Stimulated activated CD4-positive, alpha-beta T cell treated with anti-CD3 and anti-CD28 coated beads, Interleukin-12 subunit alpha, Interleukin-12 subunit beta, amount 100 ng/mL, for 24 hours (primary cell): Measurements from ENCODE around the gene TRIM42.

Experiments
- DNase-seq, 2 experiments: peaks; one replicate each; pipeline ENCODE4 v3.0.0-alpha.2; 2020; ENCODE audit warnings: low read depth in 2 of 2

The TRIM42 gene

GRCh38 chr3:140710711-140711389, 33.0 kb downstream of the TRIM42 start:
- no peak for DNase-seq

GRCh38 chr3:140711390-140712035, 33.6 kb downstream of the TRIM42 start:
- DNase-seq, result no peak

DNA sequence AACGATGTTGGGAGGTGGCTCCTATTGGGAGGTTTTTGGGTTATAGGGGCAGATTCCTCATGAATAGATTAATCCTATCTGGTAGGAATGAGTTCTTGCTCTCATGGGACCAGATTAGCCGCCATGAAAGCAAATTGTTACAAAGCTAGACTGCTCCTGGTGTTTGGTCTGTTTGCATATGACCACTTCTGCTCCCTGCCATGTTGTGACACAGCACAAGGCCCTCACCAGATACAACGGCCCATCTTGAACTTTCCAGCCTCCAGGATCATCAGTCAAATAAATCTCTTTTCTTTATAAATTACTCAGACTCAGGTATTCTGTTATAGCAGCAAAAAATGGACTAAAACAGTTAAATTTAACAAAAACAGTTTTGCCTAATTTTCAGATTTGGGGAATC, 34.4 kb downstream of the TRIM42 start:
- no peak for DNase-seq

DNA sequence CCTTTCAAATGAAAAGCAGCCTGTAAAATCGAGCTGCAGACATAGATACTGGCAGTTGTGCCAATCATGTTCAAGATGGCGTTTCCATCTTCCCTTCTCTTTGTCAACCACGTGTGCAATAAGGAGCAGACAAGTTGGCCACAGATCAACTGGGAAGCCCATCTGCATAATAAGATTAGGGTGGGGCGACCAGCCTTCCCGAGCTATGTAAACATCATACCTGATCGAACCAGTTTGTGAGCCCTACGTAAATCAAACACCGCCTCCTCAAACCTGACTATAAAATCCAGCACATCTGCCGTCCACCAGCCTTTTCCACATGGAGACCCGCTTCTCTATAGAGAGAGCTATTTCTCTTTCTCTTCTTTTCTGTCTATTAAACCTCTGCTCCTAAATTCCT, 37.2 kb downstream of the TRIM42 start:
- no peak for DNase-seq

DNA sequence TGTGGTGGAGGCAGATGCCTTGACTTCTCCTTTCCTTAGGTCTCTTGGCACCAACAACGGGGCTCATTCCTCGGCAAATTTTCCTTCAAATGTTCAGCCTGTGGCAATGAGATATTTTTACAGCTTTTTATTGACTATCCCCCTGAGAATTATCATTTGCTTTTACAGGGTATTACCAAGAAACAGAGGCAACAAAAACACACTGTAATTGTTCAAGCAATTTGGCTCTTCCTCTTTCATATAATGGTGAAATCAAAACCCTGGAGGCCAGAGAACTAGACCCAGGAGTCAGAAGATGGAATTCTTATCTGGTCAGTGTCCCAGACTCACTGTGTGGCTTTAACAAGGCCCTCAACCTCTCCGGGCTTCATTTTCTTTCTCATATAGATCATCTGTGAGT, 40.1 kb downstream of the TRIM42 start:
- DNase-seq, result no peak

DNA sequence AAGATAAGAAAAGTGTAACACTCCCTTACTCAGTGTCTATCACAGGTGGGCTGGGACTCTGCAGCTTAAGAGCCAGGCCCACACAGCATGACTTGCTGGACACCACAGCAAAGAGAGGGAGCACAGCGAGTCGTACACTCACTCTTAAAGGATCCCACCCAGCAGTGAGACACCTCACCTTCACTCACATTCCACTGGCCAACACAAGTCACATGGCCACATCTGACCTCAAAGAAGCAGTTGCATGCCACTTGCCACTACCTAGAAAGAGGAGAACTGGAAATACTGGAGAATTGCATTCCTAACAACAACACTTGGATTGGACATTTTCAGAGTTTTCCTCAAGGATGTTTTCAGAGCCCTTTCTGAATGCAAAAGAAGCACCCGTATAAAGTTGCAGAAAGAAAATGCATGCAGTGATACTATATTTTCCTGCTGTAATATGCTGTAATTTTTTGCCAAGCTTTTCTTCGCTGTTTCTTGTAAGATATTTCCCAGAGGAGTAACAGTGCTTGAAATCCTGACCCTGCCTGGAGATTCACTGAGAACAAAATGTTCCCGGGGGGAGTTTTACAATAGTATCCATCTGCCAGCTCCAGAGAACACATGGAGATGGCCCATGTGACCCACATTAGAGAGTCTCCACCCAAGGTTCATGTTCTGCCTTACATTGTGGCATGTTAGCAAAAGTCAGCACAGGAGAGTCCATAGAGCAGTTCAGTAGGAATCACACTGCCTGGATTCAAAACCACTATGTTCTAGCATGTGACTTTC, 42.2 kb downstream of the TRIM42 start:
- no peak for DNase-seq

DNA sequence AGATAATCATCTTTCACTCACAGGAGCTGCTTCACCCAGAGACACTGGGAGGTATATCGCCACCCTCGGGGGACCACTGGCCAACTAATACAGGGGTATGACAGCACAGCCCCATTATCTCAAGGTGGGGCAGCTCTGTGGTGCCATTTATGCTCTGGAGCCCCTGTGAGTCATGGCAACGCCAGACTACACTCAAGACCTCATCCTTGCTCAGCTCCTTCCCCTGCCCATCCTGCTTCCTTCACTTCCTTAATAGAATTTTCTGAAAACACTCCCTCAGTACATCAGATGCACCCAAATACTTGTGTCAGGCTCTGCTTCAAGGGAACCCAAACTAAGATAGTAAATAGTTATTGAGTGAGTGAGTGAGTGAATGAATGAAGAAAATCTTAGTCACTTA, 45.7 kb downstream of the TRIM42 start:
- no peak for DNase-seq

- no peak for DNase-seq
These were observed 47.3 kb downstream of the TRIM42 start for GRCh38 chr3:140724856-140725812.

- no peak for DNase-seq
These were observed 48.2 kb downstream of the TRIM42 start for GRCh38 chr3:140726066-140726465.

GRCh38 chr3:140727886-140728285, 50.0 kb downstream of the TRIM42 start:
- no peak for DNase-seq

DNA sequence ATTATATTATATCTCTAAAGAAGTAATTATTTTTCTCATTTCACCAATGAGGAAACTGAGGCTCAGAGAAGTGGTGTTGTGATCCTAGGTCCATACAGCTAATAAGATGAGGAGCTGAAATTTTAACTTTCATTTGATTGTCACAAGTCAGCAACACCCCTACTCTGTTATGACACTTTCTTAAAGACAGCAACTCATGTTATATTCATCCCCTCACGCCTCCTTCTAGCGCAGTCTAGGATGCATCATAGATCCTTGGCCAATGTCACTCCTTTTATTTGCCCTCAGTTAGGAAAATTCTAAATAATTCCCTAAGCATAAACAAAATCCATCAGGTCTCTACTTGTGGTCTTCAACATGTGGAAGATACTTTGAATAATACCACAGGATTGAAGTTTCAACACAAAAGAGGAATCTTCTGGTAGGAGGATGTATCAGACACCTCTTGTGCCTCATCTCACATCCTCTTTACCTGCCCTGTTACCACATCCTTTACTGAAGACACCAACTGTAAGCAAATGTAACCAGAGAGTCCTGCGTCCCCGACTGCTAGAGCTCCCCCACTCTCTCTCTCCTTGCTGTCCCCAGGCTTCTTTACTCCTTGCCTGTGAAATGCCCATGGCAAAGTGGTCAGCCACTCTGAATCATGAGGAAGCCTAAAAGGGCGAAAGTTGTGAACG, 53.7 kb downstream of the TRIM42 start:
- no peak for DNase-seq

- DNase-seq, result no peak
These were observed 55.8 kb downstream of the TRIM42 start for GRCh38 chr3:140733623-140734022.

- no peak for DNase-seq
These were observed 59.1 kb downstream of the TRIM42 start for GRCh38 chr3:140736863-140737460.

DNA sequence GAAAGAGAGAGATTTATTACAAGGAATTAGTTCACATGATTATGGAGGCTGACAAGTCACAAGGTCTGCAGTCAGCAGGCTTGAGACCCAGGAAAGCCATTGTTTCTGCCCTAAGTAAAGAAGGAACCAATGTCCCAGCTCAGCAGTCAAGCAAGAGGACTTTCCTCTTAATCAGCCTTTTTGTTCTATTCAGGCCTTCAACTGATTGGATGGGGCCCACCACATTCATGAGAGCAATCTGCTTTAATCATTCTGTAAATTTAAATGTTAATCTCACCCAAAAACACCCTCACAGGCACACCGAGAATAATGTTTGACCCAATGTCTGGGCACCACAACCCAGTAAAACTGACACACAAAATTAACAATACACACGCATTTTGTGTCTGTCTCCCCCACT, 64.3 kb downstream of the TRIM42 start:
- no peak for DNase-seq

GRCh38 chr3:140748171-140748570, 70.3 kb downstream of the TRIM42 start:
- DNase-seq, result no peak

GRCh38 chr3:140748903-140749302, 71.0 kb downstream of the TRIM42 start:
- DNase-seq, result no peak
